Measurements from ENCODE around the gene TENM4.

- TF ChIP-seq, protein P1, sequence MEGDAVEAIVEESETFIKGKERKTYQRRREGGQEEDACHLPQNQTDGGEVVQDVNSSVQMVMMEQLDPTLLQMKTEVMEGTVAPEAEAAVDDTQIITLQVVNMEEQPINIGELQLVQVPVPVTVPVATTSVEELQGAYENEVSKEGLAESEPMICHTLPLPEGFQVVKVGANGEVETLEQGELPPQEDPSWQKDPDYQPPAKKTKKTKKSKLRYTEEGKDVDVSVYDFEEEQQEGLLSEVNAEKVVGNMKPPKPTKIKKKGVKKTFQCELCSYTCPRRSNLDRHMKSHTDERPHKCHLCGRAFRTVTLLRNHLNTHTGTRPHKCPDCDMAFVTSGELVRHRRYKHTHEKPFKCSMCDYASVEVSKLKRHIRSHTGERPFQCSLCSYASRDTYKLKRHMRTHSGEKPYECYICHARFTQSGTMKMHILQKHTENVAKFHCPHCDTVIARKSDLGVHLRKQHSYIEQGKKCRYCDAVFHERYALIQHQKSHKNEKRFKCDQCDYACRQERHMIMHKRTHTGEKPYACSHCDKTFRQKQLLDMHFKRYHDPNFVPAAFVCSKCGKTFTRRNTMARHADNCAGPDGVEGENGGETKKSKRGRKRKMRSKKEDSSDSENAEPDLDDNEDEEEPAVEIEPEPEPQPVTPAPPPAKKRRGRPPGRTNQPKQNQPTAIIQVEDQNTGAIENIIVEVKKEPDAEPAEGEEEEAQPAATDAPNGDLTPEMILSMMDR (IDR thresholded peaks at IDR 0.05), result no peak
- no peak for TF ChIP-seq EP300 (IDR thresholded peaks at IDR 0.05; ENCODE audit: borderline replicate concordance in 1 of 2, low read depth in 1 of 2, low read length in 1 of 2)
- no peak for TF ChIP-seq TCF12 (IDR thresholded peaks at IDR 0.05)
- TF ChIP-seq ELF1 (IDR thresholded peaks at IDR 0.05), result no peak
These were observed 178.6 kb downstream of the TENM4 start for GRCh38 chr11:79262221-79262620.

All from SK-N-SH (cell line).